SK-N-SH (cell line): ENCODE data around the gene MAMSTR. TPM values are rescaled to one million over a fixed set of nuclear protein-coding genes. Genes with fewer than 3 reads are reported as not detected.
"Not testable (repeated sequence)": the region's sequence is repeated elsewhere in the genome, so short reads cannot be mapped to it uniquely, and the experiment has no call there.

ENCODE experiments used
- CTCF ChIA-PET: fragments of 300-600, 350-600 bp; formaldehyde crosslinking; extraction: SDS; loops from one replicate; lab custom pipeline; 2021; lab: Yijun Ruan, JAX
- POLR2A ChIA-PET: fragments of 350-600 bp; sonication (Branson Sonifier 250); formaldehyde crosslinking; extraction: SDS; loops from one replicate; lab custom pipeline; 2020; ENCODE audit warnings: antibody characterized with exemption, inconsistent platforms; lab: Yijun Ruan, JAX
- DNase-seq: peaks from one replicate; pipeline ENCODE4 v3.0.0; 2012
- H2AFZ ChIP-seq: fragments of 200-600 bp; sonication (generic); 2 replicates; pipeline ENCODE4 v1.8.1; 2016; ENCODE audit warnings: antibody characterized with exemption, mild to moderate bottlenecking, low read depth
- H3F3A ChIP-seq: fragments of 200-600 bp; sonication (generic); replicated peaks from 2 replicates; pipeline ENCODE3; 2016; ENCODE audit warnings: antibody characterized with exemption, mild to moderate bottlenecking; ENCODE audit not compliant: insufficient read depth
- H3K27ac ChIP-seq, 2 experiments: fragments of 200-500 bp in 1 of 2; fragments of 200-600 bp in 1 of 2; sonication (Bioruptor generic) in 1 of 2; sonication (generic), shearing (Covaris generic) in 1 of 2; 2 replicates each; pipeline versions ENCODE4 v1.5.1 to v1.6.1; 2014 to 2016; ENCODE audit warnings: low read depth in 2 of 2, inconsistent platforms in 1 of 2, low read length in 1 of 2, mild to moderate bottlenecking in 1 of 2, mixed read lengths in 1 of 2
- H3K27me3 ChIP-seq: fragments of 200-600 bp; sonication (generic), shearing (Covaris generic); 2 replicates; pipeline ENCODE4 v1.6.1; 2016; ENCODE audit warnings: mixed run types; ENCODE audit not compliant: insufficient read depth
- H3K36me3 ChIP-seq, 2 experiments: fragments of 200-500 bp in 1 of 2; fragments of 200-600 bp in 1 of 2; sonication (Bioruptor generic) in 1 of 2; sonication (generic) in 1 of 2; replicated peaks in 1 of 2; 2 replicates each; pipeline versions ENCODE3 to v1.5.1; 2014 to 2016; ENCODE audit warnings: low read length in 1 of 2, mild to moderate bottlenecking in 1 of 2; ENCODE audit not compliant: insufficient read depth in 2 of 2, control insufficient read depth in 1 of 2
- H3K4me1 ChIP-seq, 2 experiments: fragments of 200-500 bp in 1 of 2; fragments of 200-600 bp in 1 of 2; sonication (Bioruptor generic) in 1 of 2; sonication (generic), shearing (Covaris generic) in 1 of 2; 2 replicates each; pipeline versions ENCODE4 v1.5.1 to v1.6.1; 2014 to 2016; ENCODE audit warnings: low read depth in 1 of 2, low read length in 1 of 2, mixed run types in 1 of 2; ENCODE audit not compliant: insufficient read depth in 2 of 2, control insufficient read depth in 1 of 2
- H3K4me2 ChIP-seq: fragments of 200-600 bp; sonication (generic), shearing (Covaris generic); 2 replicates; pipeline ENCODE4 v1.6.1; 2017; ENCODE audit warnings: mixed run types
- H3K4me3 ChIP-seq, 2 experiments: fragments of 200-500 bp in 1 of 2; fragments of 200-600 bp in 1 of 2; sonication (Bioruptor generic) in 1 of 2; sonication (generic), shearing (Covaris generic) in 1 of 2; 2 replicates each; pipeline versions ENCODE4 v1.5.1 to v1.8.1; 2014 to 2016; ENCODE audit warnings: low read depth in 2 of 2, inconsistent platforms in 1 of 2, low read length in 1 of 2, mild to moderate bottlenecking in 1 of 2, mixed read lengths in 1 of 2, moderate library complexity in 1 of 2
- H3K79me2 ChIP-seq: fragments of 200-600 bp; sonication (generic); 2 replicates; pipeline ENCODE4 v1.8.1; 2017; ENCODE audit warnings: mild to moderate bottlenecking; ENCODE audit not compliant: insufficient read depth
- H3K9ac ChIP-seq: fragments of 200-600 bp; sonication (generic); 2 replicates; pipeline ENCODE4 v1.6.1; 2017; ENCODE audit warnings: mixed run types
- H3K9me2 ChIP-seq: fragments of 200-600 bp; sonication (generic); 2 replicates; pipeline ENCODE4 v1.6.1; 2017; ENCODE audit warnings: mixed run types
- H3K9me3 ChIP-seq: fragments of 200-600 bp; sonication (generic); 2 replicates; pipeline ENCODE4 v1.6.1; 2017; ENCODE audit warnings: mixed run types, mild to moderate bottlenecking, moderate library complexity
- H4K20me1 ChIP-seq: fragments of 200-600 bp; sonication (generic); 2 replicates; pipeline ENCODE4 v1.6.1; 2017; ENCODE audit warnings: mild to moderate bottlenecking, mixed run types; ENCODE audit not compliant: insufficient read depth
- CHD2 ChIP-seq: fragments of 150-350 bp; IDR thresholded peaks from 2 replicates; pipeline ENCODE4 v1.6.1; 2018; ENCODE audit warnings: low read length; ENCODE audit not compliant: partially characterized antibody
- FOXJ3 ChIP-seq: sonication (generic); formaldehyde crosslinking; IDR thresholded peaks from 2 replicates; pipeline ENCODE4 v1.5.1; 2020; ENCODE audit warnings: mild to moderate bottlenecking, missing genetic modification reagents
- GABPA ChIP-seq: IDR thresholded peaks from 2 replicates; pipeline ENCODE4 v1.4.0; 2012; ENCODE audit warnings: low read depth, mild to moderate bottlenecking
- GATA2 ChIP-seq: sonication (generic); formaldehyde crosslinking; IDR thresholded peaks from 2 replicates; pipeline ENCODE4 v1.5.0; 2020; ENCODE audit warnings: mild to moderate bottlenecking, missing genetic modification reagents
- JUND ChIP-seq: IDR thresholded peaks from 2 replicates; pipeline ENCODE4 v1.4.0; 2012
- MAX ChIP-seq: IDR thresholded peaks from 2 replicates; pipeline ENCODE4 v1.4.0; 2012; ENCODE audit warnings: low read depth
- MEF2A ChIP-seq: IDR thresholded peaks from 2 replicates; pipeline ENCODE4 v1.4.0; 2012; ENCODE audit warnings: low read depth, borderline replicate concordance
- NFIC ChIP-seq: IDR thresholded peaks from 2 replicates; pipeline ENCODE4 v1.4.0; 2012; ENCODE audit warnings: borderline replicate concordance
- NRF1 ChIP-seq: IDR thresholded peaks from 2 replicates; pipeline ENCODE4 v1.6.1; 2012; ENCODE audit warnings: low read depth, mild to moderate bottlenecking, low read length
- PBX3 ChIP-seq: IDR thresholded peaks from 2 replicates; pipeline ENCODE4; 2012
- POLR2AphosphoS5 ChIP-seq: IDR thresholded peaks from 2 replicates; pipeline ENCODE4 v1.6.1; 2012; ENCODE audit warnings: low read depth, low read length
- RAD21 ChIP-seq: IDR thresholded peaks from 2 replicates; pipeline ENCODE4 v1.6.1; 2012; ENCODE audit warnings: mild to moderate bottlenecking, low read length
- RXRA ChIP-seq: IDR thresholded peaks from 2 replicates; pipeline ENCODE4 v1.4.0; 2012; ENCODE audit warnings: low read depth, mild to moderate bottlenecking, borderline replicate concordance
- SMC3 ChIP-seq: IDR thresholded peaks from 2 replicates; pipeline ENCODE4 v1.6.1; 2012; ENCODE audit warnings: low read depth, low read length, improper control_type of control experiment
- TAF1 ChIP-seq: IDR thresholded peaks from 2 replicates; pipeline ENCODE4 v1.6.1; 2012; ENCODE audit warnings: low read depth, mild to moderate bottlenecking, low read length, moderate library complexity, borderline replicate concordance
- YY1 ChIP-seq: IDR thresholded peaks from 2 replicates; pipeline ENCODE4 v1.4.0; 2012; ENCODE audit warnings: low read depth, mild to moderate bottlenecking
- ZBTB33 ChIP-seq: IDR thresholded peaks from 2 replicates; pipeline ENCODE4 v1.4.0; 2012; ENCODE audit warnings: low read depth, borderline replicate concordance
- WGBS: methylation state at CpG from one replicate; pipeline ENCODE4 v1.1.6; 2017; ENCODE audit warnings: low lambda C conversion rate; 5-methylcytosine and 5-hydroxymethylcytosine counted together
- polyA plus RNA-seq, 3 experiments: library from polyadenylated mRNA; depleted of rRNA; stranded (reverse); fragments of >200 nt; gene quantifications; 2 replicates each; pipeline ENCODE4 v1.2.3, GENCODE V29; 2012
- TF ChIP-seq, protein P1 (sequence below): fragments of 150-350 bp; IDR thresholded peaks from 2 replicates; pipeline ENCODE4 v1.6.1; 2017; ENCODE audit warnings: antibody characterized with exemption, low read length, low read depth, borderline replicate concordance

Gene MAMSTR
- polyA plus RNA-seq, 1 of the 3 experiments (the other 2 are of a cell fraction) = 1.1 TPM

- no peak overlapping the region for H3K4me2 ChIP-seq
- H3K79me2 ChIP-seq = no peaks in the 10 kb centered on the region
- 91% methylated on average over 31 of the region's 45 CpGs for WGBS
- H3K9ac ChIP-seq = no peak overlapping the region
- no peak for DNase-seq
- H3F3A ChIP-seq = no peaks in the 10 kb centered on the region
- no peaks in the 10 kb centered on the region for H3K9me3 ChIP-seq
- TF ChIP-seq FOXJ3 (no peak), TAF1 (no peak), POLR2AphosphoS5 (no peak), RXRA (no peak), JUND (no peak), NRF1 (no peak), MAX (no peak), NFIC (no peak)
- TF ChIP-seq, all 33 proteins: peak for 0
- H3K9me2 ChIP-seq = no peaks in the 10 kb centered on the region
- peaks cover 0 to 2% of the 10 kb centered on the region in 2 experiments; a peak in 1 of 4 replicates for H3K4me1 ChIP-seq
- POLR2A ChIA-PET = no interaction called here
- H3K36me3 ChIP-seq = no peaks in the 10 kb centered on the region
- H3K4me3 ChIP-seq = no peak overlapping the region
- no peaks in the 10 kb centered on the region for H4K20me1 ChIP-seq
- H3K27me3 ChIP-seq = no peaks in the 10 kb centered on the region
- CTCF ChIA-PET = no interaction called here
- no peak overlapping the region for H2AFZ ChIP-seq
- no peak overlapping the region for H3K27ac ChIP-seq
These were observed 38.9 kb downstream of the MAMSTR start for GRCh38 chr19:48680436-48681126.

DNA sequence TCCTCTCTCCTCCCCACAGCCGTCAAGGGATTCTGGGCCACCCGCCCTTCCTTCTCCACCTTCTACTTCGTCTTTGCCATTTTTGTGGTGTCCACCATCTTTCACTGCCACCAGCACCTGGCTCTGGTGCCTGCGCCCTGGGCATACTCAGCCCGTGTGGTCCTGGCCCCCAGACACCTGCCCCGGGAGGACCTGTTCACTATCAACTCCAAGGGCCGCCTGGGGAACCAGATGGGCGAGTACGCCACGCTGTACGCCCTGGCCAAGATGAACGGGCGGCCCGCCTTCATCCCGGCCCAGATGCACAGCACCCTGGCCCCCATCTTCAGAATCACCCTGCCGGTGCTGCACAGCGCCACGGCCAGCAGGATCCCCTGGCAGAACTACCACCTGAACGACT is 39.5 kb downstream of the MAMSTR start:
- H3K4me1 ChIP-seq, DNase-seq, H2AFZ ChIP-seq, H3K9me2 ChIP-seq, H3K4me3 ChIP-seq, H3K9me3 ChIP-seq, H3F3A ChIP-seq, H3K27me3 ChIP-seq, H3K9ac ChIP-seq, CTCF ChIA-PET, POLR2A ChIA-PET, H3K79me2 ChIP-seq, H3K36me3 ChIP-seq, H4K20me1 ChIP-seq, H3K27ac ChIP-seq, H3K4me2 ChIP-seq: not testable (repeated sequence)
- WGBS = 77% methylated on average over 7 of the region's 19 CpGs

- no peak for DNase-seq
These were observed 41.3 kb downstream of the MAMSTR start for GRCh38 chr19:48678201-48678600.

More at GRCh38 chr19:48678201-48678600, 41.3 kb downstream of the MAMSTR start:
- Histone ChIP-seq H3F3A (no peaks in the 10 kb centered on the region), H3K9ac (no peak overlapping the region), H4K20me1 (no peaks in the 10 kb centered on the region), H2AFZ (no peak overlapping the region), H3K9me2 (no peaks in the 10 kb centered on the region), H3K4me1 (peaks cover 0 to 8% of the 10 kb centered on the region in 2 experiments; a peak in 1 of 4 replicates), H3K9me3 (no peaks in the 10 kb centered on the region), H3K79me2 (no peaks in the 10 kb centered on the region), H3K36me3 (no peaks in the 10 kb centered on the region), H3K27me3 (no peaks in the 10 kb centered on the region), H3K4me3 (no peak overlapping the region), H3K27ac (no peak overlapping the region), H3K4me2 (no peak overlapping the region)
- ChIA-PET CTCF (interaction anchor here (1.0 to 1.1 kb wide), 2 partner anchors 32 to 34 kb away, joined by 3 to 4 read pairs; partner anchors contain the start of gene CA11), POLR2A (interaction anchor here (0.6 kb wide), 1 partner anchor 32 kb away, joined by 3 read pairs; the partner anchor contains the start of gene CA11)
- TF ChIP-seq RAD21 (no peak), GATA2 (CRISPR knock-in tag) (no peak), PBX3 (no peak), YY1 (no peak), GABPA (no peak), ZBTB33 (no peak), SMC3 (no peak), MEF2A (no peak), CHD2 (no peak), NFIC (no peak)
- TF ChIP-seq, protein P1, sequence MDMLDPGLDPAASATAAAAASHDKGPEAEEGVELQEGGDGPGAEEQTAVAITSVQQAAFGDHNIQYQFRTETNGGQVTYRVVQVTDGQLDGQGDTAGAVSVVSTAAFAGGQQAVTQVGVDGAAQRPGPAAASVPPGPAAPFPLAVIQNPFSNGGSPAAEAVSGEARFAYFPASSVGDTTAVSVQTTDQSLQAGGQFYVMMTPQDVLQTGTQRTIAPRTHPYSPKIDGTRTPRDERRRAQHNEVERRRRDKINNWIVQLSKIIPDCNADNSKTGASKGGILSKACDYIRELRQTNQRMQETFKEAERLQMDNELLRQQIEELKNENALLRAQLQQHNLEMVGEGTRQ = no peak
- WGBS = 76% methylated on average over 4 of the region's 4 CpGs
